GM18907 (cell line): Measurements from ENCODE around the gene ZNRF1.

ENCODE experiments used
- ATAC-seq: cut with Tn5 transposase; IDR thresholded peaks from one replicate; pipeline ENCODE4 v1.9.1; 2021; ENCODE audit warnings: mild to moderate bottlenecking, moderate library complexity; ENCODE audit not compliant: unreplicated experiment

ZNRF1 gene

DNA sequence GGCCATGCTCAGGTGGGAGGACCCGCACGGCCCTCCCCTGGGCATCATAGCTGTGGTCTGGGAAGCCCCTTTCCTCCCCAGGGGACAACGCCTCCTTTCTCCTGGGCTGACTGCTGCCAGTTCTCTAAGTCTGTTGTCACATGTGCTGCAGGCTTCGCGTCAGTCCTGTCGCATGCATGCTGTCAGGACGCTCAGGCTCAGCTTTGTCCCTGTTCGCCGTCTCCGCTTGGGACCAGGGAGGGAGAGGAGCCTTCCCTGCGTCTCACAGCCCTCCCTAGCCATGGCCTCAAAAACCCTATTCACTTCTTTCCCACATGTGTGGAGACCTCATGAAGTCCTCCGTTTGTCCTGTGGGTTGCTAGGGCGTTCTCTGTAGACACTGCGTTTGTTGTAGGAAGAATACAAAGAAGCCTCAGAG, 96.4 kb downstream of the ZNRF1 start:
- no peak for ATAC-seq

DNA sequence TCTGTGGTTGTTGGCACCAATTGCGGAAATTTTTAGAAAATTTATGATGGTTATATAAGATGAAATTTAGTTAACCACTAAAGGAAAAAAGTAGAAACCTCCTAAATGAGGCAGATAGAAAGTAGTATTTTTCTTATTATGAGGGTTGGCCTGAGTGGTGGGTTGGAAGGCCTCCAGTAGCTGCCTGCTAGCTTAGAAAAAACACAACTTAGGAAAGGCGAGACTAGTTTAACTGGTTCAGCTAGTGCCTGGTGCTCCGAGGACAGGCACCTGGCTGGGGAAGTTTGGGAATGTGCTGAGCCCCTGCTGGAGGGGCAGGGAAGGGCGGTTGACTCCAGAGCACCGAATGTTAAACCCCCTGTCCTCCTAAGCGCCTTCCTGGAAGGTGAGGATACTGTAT, 97.8 kb downstream of the ZNRF1 start:
- ATAC-seq: no peak

DNA sequence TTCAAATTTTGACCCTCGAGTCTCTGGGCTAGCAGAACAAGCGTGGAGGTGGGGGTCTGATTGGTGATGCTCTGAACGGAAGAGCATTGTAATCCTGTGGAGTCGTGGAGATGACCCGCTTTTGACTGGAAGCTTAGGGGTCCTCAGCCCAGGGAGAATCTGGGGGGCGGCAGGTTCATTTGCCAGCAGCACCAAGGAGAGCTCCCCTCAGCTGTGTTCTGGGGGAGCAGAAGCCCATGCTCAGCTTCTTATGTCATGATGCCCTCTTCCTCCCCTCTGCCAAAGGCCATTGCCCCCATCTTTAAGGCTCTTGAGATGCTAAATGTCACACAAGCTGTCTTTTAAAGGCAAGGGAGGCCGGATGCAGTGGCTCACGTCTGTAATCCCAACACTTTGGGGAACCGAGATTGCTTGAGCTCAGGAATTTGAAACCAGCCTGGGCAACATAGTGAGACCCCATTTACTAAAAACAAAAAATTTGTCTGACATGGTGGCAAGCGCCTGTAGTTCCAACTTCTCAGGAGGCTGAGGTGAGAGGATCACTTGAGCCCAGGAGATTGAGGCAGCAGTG, 98.5 kb downstream of the ZNRF1 start:
- ATAC-seq: no peak

DNA sequence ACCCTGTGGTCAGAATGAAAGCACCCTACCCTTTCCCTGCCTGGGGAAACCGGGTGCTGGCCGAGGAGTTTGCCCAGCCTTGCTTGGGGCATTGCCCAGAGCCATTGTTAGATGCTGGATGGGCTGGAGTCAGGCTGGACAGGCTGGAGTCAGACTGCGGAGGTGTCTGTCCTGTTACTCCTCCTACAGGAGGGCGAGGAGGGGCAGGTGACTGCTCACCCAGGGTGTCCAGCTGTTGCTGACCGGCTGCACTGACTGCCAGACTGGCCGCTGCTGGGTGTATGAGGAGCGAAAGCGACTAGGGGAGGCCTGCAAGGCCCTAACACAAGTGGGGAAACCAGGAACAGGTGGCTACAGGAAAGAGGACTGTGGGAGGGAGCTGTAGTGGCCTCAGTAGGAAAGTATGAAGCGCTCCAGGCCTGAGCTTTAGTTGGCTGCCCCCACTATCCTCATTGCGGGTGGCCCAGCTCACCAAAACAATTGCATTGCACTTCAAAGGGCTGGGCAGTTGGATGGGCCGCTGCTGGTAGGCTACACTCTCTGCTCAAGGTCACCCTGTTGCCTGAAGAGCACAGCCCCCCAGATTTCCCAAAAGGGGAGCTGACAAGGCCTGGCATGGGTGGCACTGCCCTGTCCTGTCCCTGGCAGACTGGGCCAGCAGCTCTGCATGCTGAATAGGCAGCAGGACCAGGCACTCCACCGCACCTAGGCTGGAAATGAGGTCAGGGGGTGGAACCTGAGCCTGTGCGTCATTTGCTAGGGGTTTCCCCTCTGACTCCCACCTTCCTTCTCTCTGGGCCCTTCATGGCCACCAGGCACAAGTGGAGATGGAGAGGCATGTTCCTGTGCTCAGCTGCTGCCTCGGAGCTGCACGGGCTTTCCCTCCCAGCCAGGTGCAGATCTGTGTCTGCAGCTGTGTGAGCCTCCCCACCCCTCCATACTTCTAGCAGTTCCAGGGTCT, 99.4 kb downstream of the ZNRF1 start:
- ATAC-seq: no peak

DNA sequence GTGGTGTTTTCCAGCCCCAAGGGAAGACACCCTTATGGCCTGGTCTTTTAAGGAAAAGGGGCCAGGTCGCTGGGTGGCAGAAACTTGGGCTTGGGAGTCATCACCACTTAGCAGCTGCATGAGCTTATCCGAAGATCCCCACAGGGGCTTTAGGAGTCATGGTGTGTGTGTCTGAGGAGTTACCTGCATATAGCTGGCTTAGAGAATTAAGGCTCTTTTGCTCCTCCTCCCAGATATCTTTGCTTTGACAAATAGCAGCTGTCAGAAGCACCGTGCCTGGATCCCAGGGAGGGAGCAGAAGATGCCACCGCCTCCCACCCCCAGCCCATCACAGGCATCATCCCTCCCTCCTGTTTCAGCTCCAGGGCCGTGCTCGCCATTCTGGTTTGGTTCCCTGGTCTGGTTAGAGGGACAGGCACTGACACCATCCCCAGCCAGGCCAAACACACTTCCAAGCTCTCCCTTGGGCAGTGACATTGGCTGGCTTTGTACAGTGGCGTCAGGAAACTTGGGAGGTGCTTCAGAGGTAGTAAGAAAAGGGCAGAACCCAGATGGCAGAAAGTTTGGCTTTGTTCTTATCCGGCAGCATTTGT, 100.3 kb downstream of the ZNRF1 start:
- no peak for ATAC-seq

DNA sequence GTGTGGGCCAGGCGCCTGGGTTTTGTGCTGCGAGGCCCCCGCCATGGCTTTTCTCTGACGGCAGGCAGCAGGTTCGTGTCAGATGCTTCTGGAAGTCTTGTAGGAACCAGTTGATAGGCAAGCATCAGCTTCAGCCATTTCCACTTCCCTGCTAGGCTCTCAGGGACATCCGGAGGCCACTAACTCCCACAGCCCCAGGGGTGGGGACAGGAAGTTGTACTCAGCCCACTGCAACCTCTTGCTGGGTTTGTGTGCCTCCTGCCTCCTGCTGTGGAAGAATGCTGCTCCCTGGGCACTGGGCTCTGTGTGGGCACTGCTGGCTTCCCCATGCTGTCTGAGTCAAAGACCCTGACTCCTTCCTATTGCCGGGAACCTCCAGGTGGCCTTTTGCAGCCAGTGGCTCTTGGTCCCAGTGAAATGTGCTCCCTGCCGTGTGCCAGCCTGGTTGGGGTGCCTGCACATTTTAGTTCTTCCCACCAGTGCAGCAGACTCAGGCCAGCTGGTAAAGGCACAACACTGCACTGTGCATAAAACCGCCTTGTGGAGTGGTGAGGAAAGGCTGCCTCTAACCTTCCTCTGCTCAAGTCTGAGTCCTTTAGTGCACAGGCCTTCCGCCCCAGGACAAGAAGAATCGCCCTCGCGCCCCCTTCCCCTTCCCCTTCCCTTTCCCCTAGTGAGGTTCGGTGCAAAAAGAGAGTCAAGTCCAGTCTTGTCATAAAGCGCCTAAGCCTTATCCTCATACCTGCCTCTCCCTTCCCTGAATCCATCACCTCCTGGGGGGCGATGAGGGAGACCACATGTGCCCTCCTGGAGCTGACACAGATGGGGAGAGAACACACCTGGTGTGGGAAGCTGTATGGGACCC, 101.1 kb downstream of the ZNRF1 start:
- ATAC-seq: peak; percentile 83

DNA sequence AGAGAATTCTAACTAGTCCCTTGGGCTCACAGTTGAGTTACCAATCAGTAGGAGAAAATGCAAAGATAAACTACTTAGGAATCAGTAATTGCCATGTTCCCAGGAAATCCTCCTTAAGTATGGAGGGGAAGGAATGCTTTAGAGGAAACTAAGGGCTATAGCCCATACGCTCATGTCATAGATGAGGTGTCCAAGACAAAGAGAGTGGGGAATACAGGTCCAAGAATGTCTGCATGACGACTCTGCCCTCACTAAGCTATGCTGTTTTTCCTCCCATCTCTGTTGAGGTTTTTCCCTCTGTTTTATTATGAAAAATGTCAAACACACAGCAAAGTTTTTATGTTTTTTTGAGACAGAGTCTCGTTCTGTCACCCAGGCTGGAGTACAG, 101.8 kb downstream of the ZNRF1 start:
- ATAC-seq: no peak

DNA sequence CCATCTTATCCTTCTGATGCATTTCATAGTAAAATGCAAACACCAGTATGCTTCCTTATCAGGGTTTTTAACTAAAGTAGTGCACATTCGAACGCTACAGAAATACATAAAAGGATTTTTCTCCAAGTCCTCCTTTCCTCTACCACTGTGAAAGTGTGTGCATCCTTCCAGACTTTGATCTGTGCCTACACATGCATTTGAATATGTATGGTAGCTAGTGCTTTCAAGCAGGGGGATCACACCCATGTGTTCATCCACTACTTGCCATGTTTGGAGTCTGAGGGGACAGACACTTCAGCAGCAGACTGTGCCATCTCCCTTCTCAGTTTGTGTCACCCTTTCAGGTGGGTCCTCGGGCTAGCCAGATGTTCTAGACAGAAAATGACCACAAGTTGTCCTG, 102.8 kb downstream of the ZNRF1 start:
- ATAC-seq: no peak

DNA sequence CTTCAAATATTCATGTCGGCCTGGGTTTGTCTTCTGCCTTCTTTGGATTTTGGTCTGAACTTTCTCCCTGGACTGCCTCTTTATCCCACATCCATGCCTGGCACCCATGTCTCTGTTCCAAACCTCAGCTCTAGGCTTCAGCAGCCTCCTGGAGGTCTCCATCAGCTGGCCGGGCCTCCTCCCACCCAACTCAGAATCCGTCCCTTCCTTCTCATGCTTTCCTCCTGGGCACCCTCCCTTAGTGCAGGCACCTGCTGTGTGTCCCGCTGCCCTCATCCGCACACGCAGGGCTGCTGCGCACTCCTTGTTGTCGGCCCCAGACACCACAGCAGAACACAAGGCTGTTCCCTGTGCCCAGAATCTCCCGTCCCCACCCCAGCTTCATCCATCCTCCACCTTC, 103.8 kb downstream of the ZNRF1 start:
- no peak for ATAC-seq

DNA sequence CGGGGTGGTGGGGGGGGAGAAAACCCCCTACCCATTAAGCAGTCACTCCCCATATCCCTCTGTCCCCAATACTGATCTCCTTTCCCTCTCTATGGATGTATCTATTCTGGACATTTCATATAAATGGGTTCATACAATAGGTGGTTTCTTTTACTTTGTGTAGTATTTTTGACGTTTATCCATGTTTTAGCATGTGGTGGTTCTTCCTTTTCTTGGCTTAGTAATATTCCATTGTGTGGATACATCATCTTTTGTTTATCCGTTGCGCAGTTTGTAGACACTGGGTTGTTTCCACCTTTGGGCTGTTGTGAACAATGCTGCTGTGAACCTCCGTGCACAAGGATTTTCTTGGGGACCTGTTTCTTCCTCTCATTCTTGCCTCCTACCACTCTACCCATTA, 105.2 kb downstream of the ZNRF1 start:
- no peak for ATAC-seq

DNA sequence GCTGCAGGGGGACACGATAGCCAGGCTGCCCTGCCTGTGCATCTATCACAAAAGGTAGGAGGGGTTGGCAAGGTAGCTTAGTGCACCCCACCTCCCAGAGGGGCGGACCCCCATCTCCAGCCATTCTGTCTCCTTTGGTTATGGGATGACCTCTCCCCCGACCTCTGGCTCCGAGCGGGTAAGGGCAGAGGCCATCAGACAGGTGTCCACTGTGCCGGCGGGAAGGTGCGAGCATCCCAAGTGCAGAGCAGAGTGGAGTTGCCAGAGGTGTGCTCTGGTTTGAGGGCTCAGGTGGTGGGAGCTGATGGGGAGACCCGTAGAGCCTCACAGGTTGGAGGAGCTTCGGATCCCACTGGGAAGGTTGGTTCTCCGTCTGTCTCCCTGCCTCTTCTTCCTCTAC, 106.0 kb downstream of the ZNRF1 start:
- no peak for ATAC-seq

DNA sequence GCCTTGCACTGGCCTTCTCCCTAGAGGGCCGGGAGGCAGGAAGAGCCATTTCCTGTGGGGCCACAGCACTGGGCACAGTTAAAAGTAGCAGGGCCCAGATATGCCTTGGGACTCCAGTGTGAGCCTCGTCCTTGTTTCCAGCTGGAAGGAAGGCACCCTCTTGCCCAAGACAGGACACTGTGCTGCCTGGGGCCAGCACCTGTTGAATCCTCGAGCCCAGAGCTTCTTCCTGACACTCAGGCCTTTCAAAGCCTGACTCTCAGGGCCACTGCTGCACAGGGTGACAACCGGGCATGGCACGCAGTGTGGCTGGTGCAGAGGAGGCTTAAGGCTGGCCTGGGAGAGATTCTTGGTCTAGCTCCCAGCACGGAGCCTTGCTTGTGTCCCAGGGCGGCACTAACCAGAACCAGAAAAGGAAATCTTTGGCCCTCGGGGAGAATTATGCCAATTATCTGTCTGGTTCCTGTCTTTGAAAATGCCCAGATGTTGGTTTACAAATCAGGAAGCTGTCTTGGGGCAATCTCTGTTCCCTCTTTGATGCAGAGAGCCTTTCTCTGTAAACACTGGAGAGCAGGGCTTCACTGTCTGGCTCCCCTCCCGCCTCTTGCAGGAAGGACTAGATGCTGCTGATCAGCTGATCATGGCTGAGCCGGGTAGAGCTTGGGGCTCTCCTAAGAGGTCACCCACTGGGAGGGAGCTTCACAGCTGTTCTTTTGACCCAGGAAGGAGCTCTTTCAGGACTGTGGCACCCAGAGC, 106.7 kb downstream of the ZNRF1 start:
- no peak for ATAC-seq

DNA sequence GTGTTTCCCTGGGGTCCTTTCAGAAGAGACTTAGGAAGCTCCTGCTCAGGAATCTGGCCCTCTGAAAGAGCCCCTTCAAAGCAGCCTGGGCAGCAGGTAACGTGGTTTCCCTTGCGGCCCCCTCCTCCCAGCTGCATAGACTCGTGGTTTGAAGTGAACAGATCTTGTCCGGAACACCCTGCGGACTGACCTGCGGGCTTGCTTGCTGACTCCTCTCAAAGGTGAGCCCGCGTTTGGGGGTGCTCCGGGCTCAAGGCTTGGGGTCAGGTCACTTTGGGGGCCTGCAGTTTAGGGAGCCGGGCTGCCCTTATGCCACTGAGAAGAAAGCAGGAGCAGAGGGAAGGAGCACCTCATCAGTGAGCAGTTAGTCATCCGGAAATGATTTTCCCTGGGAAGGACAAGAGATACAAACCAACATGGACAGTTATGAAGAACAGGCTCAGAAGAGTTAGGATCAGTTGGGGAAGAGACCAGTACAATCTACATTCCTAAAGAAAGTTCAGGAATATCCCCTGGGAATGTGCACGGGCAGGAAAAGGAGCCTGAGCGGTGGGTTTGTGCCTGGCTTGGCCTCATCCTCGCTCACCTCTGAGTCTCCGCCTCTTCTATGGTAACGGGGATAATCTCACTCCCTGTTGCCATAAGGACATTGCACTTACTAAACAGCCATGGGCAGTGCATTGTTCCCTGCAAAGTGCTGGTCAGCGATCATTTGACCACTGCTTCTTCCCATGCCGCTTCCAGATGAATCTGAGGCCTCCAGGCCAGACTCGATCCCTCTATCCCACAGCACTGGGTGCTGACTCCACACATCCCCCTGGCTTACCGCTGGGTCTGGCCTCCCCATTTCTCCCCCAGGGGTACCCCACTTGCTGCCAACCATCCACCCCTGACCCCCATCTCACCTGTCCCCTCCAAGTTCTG, 107.8 kb downstream of the ZNRF1 start:
- no peak for ATAC-seq

DNA sequence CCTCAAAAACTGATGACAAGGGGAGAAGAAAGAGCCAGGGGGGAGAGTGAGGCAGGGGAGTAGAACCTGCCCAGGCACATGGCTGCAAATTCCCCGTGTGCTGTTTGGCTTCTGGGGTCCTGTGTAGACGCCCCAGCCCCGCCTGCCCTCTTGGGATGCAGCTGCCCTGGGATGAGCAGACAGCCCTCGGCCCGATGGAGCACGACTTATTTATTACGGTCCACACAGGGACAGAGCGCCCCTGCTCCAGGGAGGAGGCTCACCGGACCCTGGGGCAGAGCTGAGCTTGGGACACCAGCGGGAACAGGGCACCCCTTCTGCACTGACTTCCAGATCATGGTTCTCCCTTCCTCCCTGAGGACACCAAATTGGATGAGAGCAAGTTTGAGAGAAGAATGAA, 108.7 kb downstream of the ZNRF1 start:
- no peak for ATAC-seq

DNA sequence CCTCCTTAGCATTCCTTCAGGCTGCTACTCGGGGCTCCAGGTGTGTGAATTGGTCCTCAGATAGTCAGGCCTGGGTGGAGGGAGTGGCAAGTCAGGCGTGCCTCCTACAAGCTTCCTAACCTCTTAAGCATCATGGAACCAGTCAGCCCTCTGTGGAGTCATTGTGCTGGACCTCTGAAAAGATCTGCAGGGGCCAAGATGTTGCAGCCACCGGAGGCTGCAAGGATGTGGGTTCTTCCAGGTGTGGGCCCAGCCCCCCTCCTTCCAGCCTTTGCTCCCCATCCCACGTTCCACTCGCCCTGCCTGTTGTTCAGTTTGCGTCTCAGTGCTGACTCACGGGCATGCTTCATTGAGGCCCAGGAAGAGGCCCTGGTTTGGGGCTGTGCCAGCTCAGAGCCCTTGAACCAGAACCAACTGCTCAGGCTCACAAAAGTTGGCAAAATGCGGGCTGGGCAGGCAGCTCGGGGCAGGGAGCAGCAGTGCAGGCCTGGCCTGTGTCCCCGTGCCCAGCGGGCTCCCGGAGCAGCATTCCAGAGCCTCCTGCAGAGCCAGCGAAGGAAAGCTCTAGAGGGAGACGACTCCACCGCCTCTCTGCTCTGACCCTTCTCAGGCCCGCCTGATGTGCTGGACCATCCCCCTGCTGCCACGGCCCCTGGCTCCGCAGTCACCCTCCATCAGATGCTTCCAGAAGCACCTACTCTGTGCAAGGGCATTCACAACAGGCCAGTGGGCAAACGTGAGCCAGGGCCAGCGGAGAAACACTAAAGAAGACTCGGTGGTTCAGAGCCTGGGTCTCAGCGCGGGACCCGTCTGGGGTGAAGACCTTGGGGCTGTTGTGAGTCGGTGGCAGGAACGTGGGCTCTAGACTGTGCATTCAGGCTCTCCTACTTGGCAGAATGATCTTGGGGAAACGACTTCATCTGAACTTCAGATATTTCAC, 110.2 kb downstream of the ZNRF1 start:
- peak; percentile 38 for ATAC-seq

DNA sequence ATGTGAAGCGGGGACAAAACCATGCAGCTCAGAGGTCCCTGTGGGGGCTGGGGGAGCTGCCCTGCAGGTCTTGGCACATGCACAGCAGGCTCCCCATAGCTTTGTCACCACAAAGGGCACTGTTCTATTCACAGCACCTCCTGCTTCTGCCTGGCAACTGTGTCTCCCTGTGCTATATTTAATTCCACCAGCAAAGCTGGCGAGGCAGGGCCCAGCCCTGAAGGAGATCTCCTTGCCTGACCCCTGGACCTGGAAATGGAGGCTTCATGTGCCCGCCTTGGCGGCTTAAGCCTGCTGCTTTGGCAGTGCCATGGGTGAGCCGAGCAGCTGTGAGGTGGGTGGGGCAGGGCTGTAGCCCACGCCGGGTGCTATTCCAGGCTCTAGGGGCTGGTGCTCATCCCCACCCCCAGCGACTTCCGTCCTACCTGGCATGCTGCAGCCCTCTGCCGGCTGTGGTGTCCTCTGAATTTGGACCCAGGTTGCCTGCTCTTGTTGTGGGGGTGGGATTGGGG, 111.0 kb downstream of the ZNRF1 start:
- no peak for ATAC-seq

DNA sequence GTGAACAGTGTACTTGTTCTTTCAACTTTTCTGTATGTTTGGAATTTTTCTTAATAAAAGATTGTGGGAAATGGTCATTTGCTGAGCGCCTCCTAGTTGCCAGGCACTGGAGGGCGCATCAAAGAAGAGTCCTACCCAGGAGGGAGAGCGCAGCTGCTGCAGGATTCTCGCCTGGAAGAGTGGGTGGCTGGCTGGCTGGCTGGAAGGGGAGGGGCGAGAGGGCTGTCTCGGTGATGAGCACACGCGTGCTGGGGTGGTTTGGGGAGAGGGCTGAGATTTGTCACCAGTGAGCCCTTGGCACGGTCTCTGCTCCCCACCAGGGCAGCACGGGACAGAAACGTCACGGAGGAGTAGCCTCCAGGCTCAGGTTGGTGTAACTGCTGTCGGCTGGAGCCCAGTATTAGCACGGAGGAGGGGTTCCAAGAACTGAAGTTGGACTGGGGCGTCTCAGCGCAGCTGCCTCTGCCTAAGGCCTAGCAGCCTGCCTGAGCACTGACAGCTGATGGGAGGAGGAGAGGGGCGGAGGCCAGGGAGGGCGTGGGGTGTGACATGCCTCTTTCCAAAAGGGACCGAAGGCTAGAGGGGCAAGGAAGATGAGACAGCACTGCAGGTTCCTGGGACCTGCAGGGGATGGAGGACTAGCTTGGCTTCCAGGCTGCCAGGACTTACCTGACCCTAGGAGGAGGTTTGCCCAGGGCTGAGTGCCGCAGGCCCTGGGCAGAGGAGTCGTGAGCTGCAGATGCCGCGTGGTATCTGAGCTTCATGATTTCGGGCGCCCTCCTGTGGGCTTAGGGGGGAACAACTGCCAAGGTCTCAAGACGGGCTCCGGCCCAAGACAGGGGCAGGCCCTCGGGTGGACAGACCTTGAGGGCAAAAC, 112.1 kb downstream of the ZNRF1 start:
- ATAC-seq: peak; percentile 69
